Middle frontal gyrus (tissue), 1 donor: ENCODE measurements around the gene DEFB127.
"Not testable (repeated sequence)": the region's sequence is repeated elsewhere in the genome, so short reads cannot be mapped to it uniquely, and the experiment has no call there.

ENCODE experiments used
- DNase-seq: peaks from one replicate; pipeline ENCODE4 v3.0.0-alpha.2; 2015; ENCODE audit warnings: low spot score; ENCODE audit errors: extremely low spot score

Gene DEFB127

GRCh38 chr20:157154-157553 is at the start of gene DEFB127:
DEFB127 (plus strand) TSS chr20:157454; CDS start chr20:157545, 91 bp downstream.
- no peak for DNase-seq

GRCh38 chr20:112396-112795 is 44.9 kb upstream of the DEFB127 start:
- no peak for DNase-seq

DNA sequence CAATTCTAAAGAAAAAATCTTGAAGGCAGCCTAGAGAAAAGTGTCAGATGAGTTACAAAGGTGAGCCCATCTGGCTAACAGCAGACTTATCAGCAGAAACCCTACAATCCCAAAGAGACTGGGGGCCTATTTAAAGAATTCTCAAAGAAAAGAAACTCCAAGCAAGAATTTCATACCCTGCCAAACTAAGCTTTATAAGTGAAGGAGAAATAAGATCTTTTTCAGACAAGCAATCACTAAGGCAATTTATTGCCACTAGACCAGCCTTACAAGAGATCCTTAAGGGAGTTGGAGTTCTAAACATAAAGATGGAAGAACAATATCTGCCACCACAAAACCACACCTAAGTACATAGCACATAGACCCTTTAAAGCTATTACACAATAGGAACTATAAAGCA is 39.7 kb upstream of the DEFB127 start:
- no peak for DNase-seq

GRCh38 chr20:129786-130323 is 27.4 kb upstream of the DEFB127 start:
- not testable (repeated sequence) for DNase-seq

DNA sequence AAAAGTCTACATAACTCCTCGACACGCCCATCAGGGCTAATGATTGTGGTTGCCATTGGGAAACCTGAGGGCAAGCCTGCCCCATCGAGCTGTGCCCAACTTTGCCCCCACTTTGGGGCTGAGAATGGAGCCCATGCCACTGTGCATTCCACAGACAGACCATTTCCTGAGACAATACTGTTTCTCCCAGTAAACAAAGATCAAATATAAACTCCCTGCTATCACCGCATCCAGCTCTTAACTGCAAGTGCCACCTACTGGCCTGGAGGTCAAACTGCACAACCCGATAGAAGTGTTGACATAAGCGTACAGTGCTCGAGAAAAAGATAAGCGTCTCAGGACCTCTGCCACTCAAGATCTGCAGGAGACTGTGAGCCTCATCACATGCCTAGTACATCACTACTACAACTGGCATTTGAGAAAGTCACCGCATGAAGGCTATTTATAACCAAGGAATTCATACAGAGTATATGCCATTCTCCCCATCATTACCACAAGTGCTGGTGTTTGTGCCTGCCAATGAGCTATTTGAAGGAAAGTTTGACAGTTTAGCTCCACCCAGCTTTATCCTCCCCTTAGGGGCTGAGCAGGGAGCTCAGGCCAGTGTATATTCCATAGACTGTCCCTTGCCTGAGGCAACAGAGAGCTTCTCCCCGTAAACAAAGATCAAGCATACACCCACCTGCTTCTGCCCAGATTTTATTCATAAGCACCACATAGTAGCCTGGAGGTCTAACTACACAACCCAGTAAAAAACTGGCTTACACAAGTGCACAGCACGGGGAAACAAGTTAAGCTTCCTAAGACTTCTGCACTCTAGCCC is 19.4 kb upstream of the DEFB127 start:
- no peak for DNase-seq

DNA sequence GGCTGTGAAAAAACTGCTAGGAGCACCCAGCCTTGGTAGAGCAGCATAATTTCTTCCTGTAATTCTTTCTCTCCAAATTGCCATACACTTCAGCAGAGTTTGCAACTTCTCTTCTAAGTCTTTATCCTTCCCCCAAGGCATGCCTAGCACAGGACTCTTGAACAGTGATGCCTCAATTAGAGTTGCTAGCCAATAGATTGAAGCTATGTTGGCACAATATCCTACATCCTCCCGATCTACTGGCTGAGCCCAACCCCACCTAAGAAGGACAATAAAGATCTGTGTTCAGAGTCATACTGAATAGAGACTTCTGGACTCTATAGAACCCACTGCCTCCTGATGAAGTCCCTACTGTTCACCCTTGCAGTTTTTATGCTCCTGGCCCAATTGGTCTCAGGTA is 15.0 kb upstream of the DEFB127 start, which contains the start of gene DEFB126:
Gene DEFB126 (plus strand): TSS at position 301 of the 400 bp plus-strand sequence. CDS start 39 bp downstream, at position 340.
- no peak for DNase-seq

- no peak for DNase-seq
Observed at GRCh38 chr20:145877-146276, 11.4 kb upstream of the DEFB127 start.

GRCh38 chr20:152131-152530 is 5.1 kb upstream of the DEFB127 start:
- DNase-seq = no peak

DNA sequence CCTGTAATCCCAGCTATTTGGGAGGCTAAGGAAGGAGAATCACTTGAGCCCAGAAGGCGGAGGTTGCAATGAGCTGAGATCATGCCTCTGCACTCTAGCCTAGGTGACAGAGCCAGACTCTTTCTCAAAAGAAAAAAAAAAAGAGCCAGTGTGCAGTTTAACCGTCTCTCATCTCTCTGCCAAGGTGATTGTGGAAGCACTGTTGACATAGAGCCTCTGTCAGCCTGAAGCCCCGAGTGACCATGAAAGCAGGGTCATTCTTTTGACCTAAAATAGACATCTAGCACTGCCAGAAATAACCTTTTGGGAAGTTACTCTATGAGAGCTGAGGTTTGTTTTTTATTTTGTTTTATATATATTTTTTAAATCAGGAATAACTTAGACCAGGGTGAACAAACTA is 7.4 kb downstream of the DEFB127 start:
- no peak for DNase-seq

- no peak for DNase-seq
Observed at GRCh38 chr20:168876-169275, 11.6 kb downstream of the DEFB127 start.

DNA sequence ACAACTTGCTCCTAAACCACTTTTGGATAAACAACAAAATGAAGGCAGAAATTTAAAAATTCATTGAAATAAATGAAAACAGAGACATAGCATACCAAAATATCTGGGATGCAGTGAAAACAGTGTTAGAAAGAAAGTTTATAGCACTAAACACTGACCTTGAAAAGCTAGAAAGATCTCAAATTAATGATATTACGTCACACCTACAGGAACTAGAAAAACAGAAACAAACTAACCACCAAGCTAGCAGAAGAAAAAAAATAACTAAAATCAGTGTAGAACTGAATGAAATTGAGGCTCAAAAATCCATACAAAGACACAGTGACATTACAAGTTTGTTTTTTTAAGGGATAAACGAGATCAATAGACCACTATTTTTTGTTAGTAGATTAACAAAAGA is 27.0 kb downstream of the DEFB127 start:
- no peak for DNase-seq

DNA sequence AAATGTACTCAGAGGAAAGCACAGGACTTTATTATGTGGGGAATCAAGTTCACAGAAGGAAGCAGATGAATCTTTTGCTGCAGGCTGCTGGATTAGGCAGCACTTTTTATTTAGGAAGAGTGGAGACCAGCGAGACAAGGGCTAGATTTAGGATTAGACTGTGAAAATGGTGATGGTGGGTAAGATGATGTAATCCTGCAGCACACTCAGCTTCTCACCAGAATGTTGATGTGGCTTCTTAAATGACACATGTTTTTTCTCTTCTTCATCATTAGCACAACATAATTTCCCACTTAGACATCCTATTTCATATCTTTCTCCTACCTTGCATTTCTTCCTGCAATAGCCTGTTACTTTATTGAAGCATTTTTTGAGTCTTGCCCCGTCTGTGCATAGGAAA is 30.5 kb downstream of the DEFB127 start:
- no peak for DNase-seq

DNA sequence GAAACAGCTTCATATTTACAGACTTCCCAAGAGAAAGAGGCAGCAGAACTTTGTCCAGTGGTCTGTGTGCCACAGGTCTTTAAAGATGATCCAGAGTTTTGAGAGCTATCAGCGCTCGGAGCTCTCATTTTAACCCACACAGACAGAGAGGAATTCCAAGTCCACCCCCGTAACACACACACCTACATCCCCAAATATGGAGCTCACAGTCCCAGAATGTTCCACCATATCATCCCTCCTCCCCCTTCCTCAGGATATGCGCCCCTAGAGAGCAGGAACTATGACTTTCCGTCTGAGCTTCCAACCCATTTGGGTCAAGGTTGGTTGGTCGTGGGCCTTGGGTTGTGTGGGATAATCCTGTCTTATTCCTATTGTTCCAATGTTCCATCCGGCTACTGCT is 32.4 kb downstream of the DEFB127 start, which contains the start of gene DEFB128:
Gene DEFB128 (minus strand): TSS at position 101 of the 400 bp plus-strand sequence. CDS start 88 bp downstream, at position 13.
- no peak for DNase-seq

DNA sequence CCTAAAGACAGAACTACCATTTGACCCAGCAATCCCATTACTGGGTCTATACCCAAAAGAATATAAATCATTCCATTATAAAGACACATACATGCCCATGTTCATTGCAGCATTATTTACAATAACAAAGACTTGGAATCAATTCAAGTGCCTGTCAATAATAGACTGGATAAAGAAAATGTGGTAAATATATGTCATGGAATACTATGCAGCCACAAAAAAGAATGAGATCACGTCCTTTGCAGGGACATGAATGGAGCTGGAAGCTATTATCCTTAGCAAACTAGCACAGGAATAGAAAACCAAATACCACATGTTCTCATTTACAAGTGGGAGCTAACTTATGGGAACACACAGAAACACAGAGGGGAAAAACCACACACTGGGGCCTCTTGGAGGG is 41.0 kb downstream of the DEFB127 start:
- no peak for DNase-seq

GRCh38 chr20:199996-200395 is 42.7 kb downstream of the DEFB127 start:
- no peak for DNase-seq

DNA sequence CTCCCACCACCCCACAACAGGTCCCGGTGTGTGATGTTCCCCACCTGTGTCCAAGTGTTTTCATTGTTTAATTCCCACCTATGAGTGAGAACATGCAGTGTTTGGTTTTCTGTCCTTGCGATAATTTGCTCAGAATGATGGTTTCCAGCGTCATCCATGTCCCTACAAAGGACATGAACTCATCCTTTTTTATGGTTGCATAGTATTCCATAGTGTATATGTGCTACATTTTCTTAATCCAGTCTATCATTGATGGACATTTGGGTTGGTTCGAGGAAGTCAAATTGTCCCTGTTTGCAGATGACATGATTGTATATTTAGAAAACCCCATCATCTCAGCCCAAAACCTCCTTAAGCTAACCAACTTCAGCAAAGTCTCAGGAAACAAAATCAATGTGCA is 46.4 kb downstream of the DEFB127 start:
- DNase-seq = not testable (repeated sequence)
